Fibroblast of lung (primary cell): ENCODE measurements around the gene ZNF598.

ENCODE experiments used
- EZH2 ChIP-seq: IDR thresholded peaks from 2 replicates; pipeline ENCODE4 v1.5.1; 2012; ENCODE audit warnings: low read length, control low read depth, mild to moderate bottlenecking; ENCODE audit errors: missing control alignments
- TF ChIP-seq, protein P1 (sequence below), 2 donors: IDR thresholded peaks in 1 of 2; conservative IDR thresholded peaks in 1 of 2; 1 replicate in 1 of 2; 2 replicates in 1 of 2; pipeline ENCODE4 v1.5.1; 2011 to 2012; ENCODE audit warnings: low read length in 2 of 2, control low read depth in 1 of 2, inconsistent platforms in 1 of 2, low read depth in 1 of 2, mild to moderate bottlenecking in 1 of 2

DNA sequence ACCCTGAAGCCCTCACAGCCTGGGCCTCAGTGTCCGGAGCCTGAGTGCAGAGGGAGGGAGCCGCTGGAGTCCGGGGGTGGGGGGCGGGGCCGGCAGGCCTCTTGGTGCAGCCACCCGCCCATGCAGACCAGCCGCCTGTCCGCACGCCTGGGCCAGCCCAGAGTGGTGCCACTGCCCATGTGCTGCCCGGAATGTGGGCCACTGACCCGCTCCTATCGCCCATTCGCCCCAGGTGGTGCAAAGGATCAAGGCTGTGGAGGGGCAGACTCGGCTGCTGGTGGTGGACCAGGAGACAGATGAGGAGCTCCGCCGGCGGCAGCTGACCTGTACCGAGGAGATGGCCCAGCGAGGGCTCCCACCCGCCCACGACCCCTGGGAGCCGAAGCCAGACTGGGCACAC is 19.7 kb upstream of the ZNF598 start:
- TF ChIP-seq EZH2, result no peak
- TF ChIP-seq, protein P1, sequence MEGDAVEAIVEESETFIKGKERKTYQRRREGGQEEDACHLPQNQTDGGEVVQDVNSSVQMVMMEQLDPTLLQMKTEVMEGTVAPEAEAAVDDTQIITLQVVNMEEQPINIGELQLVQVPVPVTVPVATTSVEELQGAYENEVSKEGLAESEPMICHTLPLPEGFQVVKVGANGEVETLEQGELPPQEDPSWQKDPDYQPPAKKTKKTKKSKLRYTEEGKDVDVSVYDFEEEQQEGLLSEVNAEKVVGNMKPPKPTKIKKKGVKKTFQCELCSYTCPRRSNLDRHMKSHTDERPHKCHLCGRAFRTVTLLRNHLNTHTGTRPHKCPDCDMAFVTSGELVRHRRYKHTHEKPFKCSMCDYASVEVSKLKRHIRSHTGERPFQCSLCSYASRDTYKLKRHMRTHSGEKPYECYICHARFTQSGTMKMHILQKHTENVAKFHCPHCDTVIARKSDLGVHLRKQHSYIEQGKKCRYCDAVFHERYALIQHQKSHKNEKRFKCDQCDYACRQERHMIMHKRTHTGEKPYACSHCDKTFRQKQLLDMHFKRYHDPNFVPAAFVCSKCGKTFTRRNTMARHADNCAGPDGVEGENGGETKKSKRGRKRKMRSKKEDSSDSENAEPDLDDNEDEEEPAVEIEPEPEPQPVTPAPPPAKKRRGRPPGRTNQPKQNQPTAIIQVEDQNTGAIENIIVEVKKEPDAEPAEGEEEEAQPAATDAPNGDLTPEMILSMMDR (conservative IDR thresholded peaks at IDR 0.05 in 1 of 2, IDR thresholded peaks at IDR 0.05 in 1 of 2; ENCODE audit: low read depth in 1 of 2, low read length in 2 of 2), result no peak
